Endothelial cell of umbilical vein (primary cell): Measurements from ENCODE around the gene DYRK1A. TPM values are rescaled to one million over a fixed set of nuclear protein-coding genes. Genes with fewer than 3 reads are reported as not detected.
"Not testable (repeated sequence)": the region's sequence is repeated elsewhere in the genome, so short reads cannot be mapped to it uniquely, and the experiment has no call there.

ENCODE experiments used
- BruUV-seq: library from RNA; stranded (reverse); fragments of 400-500 nt; replicated peaks from 2 replicates; lab custom pipeline; 2021; lab: Mats Ljungman, UMichigan
- CTCF ChIA-PET: fragments of 300-600, 350-600 bp; sonication (Branson Sonifier 250); formaldehyde crosslinking; loops from one replicate; lab custom pipeline; 2021; ENCODE audit warnings: antibody characterized with exemption, inconsistent platforms; lab: Charles Lee
- POLR2A ChIA-PET: fragments of 300-600, 350-600 bp; sonication (Branson Sonifier 250); formaldehyde crosslinking; loops from one replicate; lab custom pipeline; 2021; ENCODE audit warnings: antibody characterized with exemption, inconsistent platforms; lab: Charles Lee
- DNase-seq: peaks from one replicate; pipeline ENCODE4 v3.0.0-alpha.2; 2011; ENCODE audit warnings: low read depth, low spot score
- FAIRE-seq: peaks from 2 replicates; lab custom pipeline; 2011; peaks lifted over from hg19 to GRCh38; lab: Jason Lieb, UNC
- H2AFZ ChIP-seq: 2 replicates; pipeline ENCODE4 v1.6.0; 2012; ENCODE audit warnings: low read depth, low read length, control low read depth, inconsistent platforms
- H3K27ac ChIP-seq: 2 replicates; pipeline ENCODE4 v1.5.1; 2011; ENCODE audit warnings: low read depth, mild to moderate bottlenecking, control low read depth, low read length, moderate library complexity; ENCODE audit not compliant: insufficient read depth
- H3K27me3 ChIP-seq, 2 experiments: 2 replicates each; pipeline versions ENCODE4 v1.6.0 to v1.6.1; 2011; ENCODE audit warnings: low read length in 2 of 2, mixed read lengths in 1 of 2; ENCODE audit not compliant: control insufficient read depth in 2 of 2, insufficient read depth in 2 of 2
- H3K36me3 ChIP-seq, 2 experiments: 2 replicates in 1 of 2; 3 replicates in 1 of 2; pipeline ENCODE4 v1.5.1; 2011; ENCODE audit warnings: low read length in 2 of 2, mild to moderate bottlenecking in 1 of 2, moderate library complexity in 1 of 2; ENCODE audit not compliant: control insufficient read depth in 2 of 2, insufficient read depth in 2 of 2; ENCODE audit errors: extremely low read depth in 1 of 2
- H3K4me1 ChIP-seq: 3 replicates; pipeline ENCODE4 v1.5.1; 2011; ENCODE audit warnings: mild to moderate bottlenecking, low read length; ENCODE audit not compliant: control insufficient read depth, insufficient read depth; ENCODE audit errors: extremely low read depth
- H3K4me2 ChIP-seq: 2 replicates; pipeline ENCODE4 v1.6.1; 2011; ENCODE audit warnings: low read length, control low read depth, mixed read lengths; ENCODE audit not compliant: insufficient read depth
- H3K4me3 ChIP-seq, 3 experiments: fragments of 200-600 bp in 1 of 3; sonication (generic), shearing (Covaris generic) in 1 of 3; replicated peaks in 1 of 3; 2 replicates each; pipeline ENCODE4 v1.5.1; 2011 to 2016; ENCODE audit warnings: control low read depth in 3 of 3, low read length in 3 of 3, mild to moderate bottlenecking in 2 of 3, inconsistent platforms in 1 of 3, low read depth in 1 of 3, moderate library complexity in 1 of 3; ENCODE audit not compliant: insufficient read depth in 1 of 3
- H3K79me2 ChIP-seq: 2 replicates; pipeline ENCODE4 v1.6.0; 2012; ENCODE audit warnings: low read length, inconsistent platforms; ENCODE audit not compliant: control insufficient read depth, insufficient read depth
- H3K9ac ChIP-seq: replicated peaks from 2 replicates; pipeline ENCODE3; 2011; ENCODE audit warnings: low read length, control low read depth; ENCODE audit not compliant: insufficient read depth; ENCODE audit errors: extremely low read depth
- H3K9me1 ChIP-seq: replicated peaks from 3 replicates; pipeline ENCODE4 v1.6.0; 2011; ENCODE audit warnings: mild to moderate bottlenecking, low read length; ENCODE audit not compliant: control insufficient read depth, insufficient read depth; ENCODE audit errors: extremely low read depth
- H3K9me3 ChIP-seq: replicated peaks from 2 replicates; pipeline ENCODE4 v1.5.1; 2012; ENCODE audit warnings: low read length, inconsistent platforms; ENCODE audit not compliant: control insufficient read depth, insufficient read depth
- H4K20me1 ChIP-seq: replicated peaks from 2 replicates; pipeline ENCODE3; 2011; ENCODE audit warnings: mild to moderate bottlenecking, low read length; ENCODE audit not compliant: control insufficient read depth, insufficient read depth; ENCODE audit errors: extremely low read depth
- EZH2 ChIP-seq: IDR thresholded peaks from 2 replicates; pipeline ENCODE4 v1.6.1; 2012; ENCODE audit warnings: borderline replicate concordance, low read depth, mild to moderate bottlenecking, moderate library complexity, low read length, inconsistent platforms; ENCODE audit not compliant: severe bottlenecking
- FOS ChIP-seq: IDR thresholded peaks from 2 replicates; pipeline ENCODE4 v1.6.1; 2011; ENCODE audit warnings: mild to moderate bottlenecking, low read length, moderate library complexity, borderline replicate concordance; ENCODE audit not compliant: insufficient read depth
- GATA2 ChIP-seq: IDR thresholded peaks from 2 replicates; pipeline ENCODE4 v1.7.0; 2011; ENCODE audit warnings: low read depth, mild to moderate bottlenecking, moderate library complexity, mixed read lengths, low read length; ENCODE audit not compliant: insufficient read length, insufficient read depth
- JUN ChIP-seq: IDR thresholded peaks from 2 replicates; pipeline ENCODE4 v1.6.1; 2011; ENCODE audit warnings: borderline replicate concordance, low read depth; ENCODE audit not compliant: insufficient read length, insufficient read depth
- MYC ChIP-seq: IDR thresholded peaks from one replicate; pipeline ENCODE4 v1.6.1; 2011; ENCODE audit warnings: mild to moderate bottlenecking, low read depth, low read length
- POLR2A ChIP-seq: IDR thresholded peaks from 2 replicates; pipeline ENCODE4 v1.6.1; 2012; ENCODE audit warnings: low read depth, mild to moderate bottlenecking, control low read depth, low read length
- POLR2AphosphoS5 ChIP-seq: IDR thresholded peaks from 2 replicates; pipeline ENCODE4 v1.6.1; 2012; ENCODE audit warnings: low read depth, mild to moderate bottlenecking, control low read depth, low read length, moderate library complexity; ENCODE audit not compliant: insufficient read depth
- dilution Hi-C: fragments of 300-500 bp; cut with MboI; formaldehyde crosslinking; loops from one replicate; pipeline ENCODE4 v1.15.0; 2019; ENCODE audit warnings: low sequenced_read_pairs; ENCODE audit not compliant: extremely low pct_ligation_motif_present
- intact Hi-C: fragments of 100-400 bp; cut with micrococcal nuclease; formaldehyde crosslinking; loops from one replicate; pipeline ENCODE4 v1.10.0; 2022
- polyA plus RNA-seq, 4 experiments: library from polyadenylated mRNA; depleted of rRNA in 3 of 4; stranded (reverse) in 3 of 4; unstranded in 1 of 4; fragments of >200 nt; gene quantifications; 2 replicates each; pipeline versions ENCODE4 v1.2.1 to v1.2.3, GENCODE V29; 2011 to 2012; ENCODE audit warnings: missing spikeins in 1 of 4
- total RNA-seq: library from RNA; stranded (reverse); gene quantifications from 2 replicates; pipeline ENCODE4 v1.2.3, GENCODE V29; 2021
- TF ChIP-seq, protein P1 (sequence below), 2 donors: IDR thresholded peaks; 1 replicate in 1 of 2; 2 replicates in 1 of 2; pipeline ENCODE4 v1.5.1; 2011; ENCODE audit warnings: low read length in 2 of 2, mild to moderate bottlenecking in 2 of 2, moderate library complexity in 2 of 2, control low read depth in 1 of 2, inconsistent platforms in 1 of 2, low read depth in 1 of 2; ENCODE audit not compliant: insufficient read depth in 1 of 2; ENCODE audit errors: extremely low read depth in 1 of 2
- TF ChIP-seq, protein P2 (sequence below): IDR thresholded peaks from 2 replicates; pipeline ENCODE4 v1.6.1; 2011; ENCODE audit not compliant: insufficient read depth, insufficient read length

DYRK1A gene
- total and polyA plus RNA-seq, 2 donors (not counting 3 experiments of a cell fraction or from before 2014, with no cell fraction given): 51.8 to 53.7 TPM

DNA sequence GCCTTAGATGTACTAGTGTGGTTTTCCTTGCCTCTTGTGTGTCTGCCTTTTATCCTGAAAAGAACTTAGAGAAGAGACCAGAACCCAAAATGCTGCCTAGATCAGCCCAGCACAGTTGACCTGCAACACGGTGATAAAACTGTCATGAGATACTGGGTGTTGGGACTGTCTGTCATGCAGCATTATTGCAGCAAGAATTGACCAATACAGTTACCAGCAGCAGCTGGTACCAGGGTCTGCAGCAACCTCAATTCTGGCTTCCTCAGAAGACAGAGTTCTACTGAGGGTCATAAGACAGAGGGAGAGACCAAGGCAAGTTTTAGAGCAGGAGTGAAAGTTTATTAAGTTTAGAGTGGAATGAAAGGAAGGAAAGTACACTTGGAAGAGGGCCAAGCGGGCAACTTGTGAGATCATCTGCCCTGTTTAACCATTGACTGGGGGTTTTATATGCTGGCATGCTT, 182.0 kb downstream of the DYRK1A start:
- Histone ChIP-seq H3K4me1 (peaks cover 22% of the 10 kb centered on the region), H3K4me3 (no peak overlapping the region), H3K79me2 (no peaks in the 10 kb centered on the region), H3K36me3 (no peaks in the 10 kb centered on the region), H3K9me1 (no peaks in the 10 kb centered on the region), H3K27me3 (no peaks in the 10 kb centered on the region), H3K4me2 (no peak overlapping the region), H3K9ac (no peak overlapping the region), H3K9me3 (no peaks in the 10 kb centered on the region), H2AFZ (no peak overlapping the region), H3K27ac (no peak overlapping the region), H4K20me1 (no peaks in the 10 kb centered on the region)
- POLR2A ChIA-PET: no interaction called here
- DNase-seq (peak; percentile 33), FAIRE-seq (no peak)
- CTCF ChIA-PET: no interaction called here
- dilution Hi-C loops: no loop called here
- no TSS peak for BruUV-seq
- TF ChIP-seq EZH2 (no peak), POLR2AphosphoS5 (no peak), JUN (no peak), GATA2 (no peak), POLR2A (no peak), MYC (no peak), FOS (no peak)
- TF ChIP-seq, protein P1, sequence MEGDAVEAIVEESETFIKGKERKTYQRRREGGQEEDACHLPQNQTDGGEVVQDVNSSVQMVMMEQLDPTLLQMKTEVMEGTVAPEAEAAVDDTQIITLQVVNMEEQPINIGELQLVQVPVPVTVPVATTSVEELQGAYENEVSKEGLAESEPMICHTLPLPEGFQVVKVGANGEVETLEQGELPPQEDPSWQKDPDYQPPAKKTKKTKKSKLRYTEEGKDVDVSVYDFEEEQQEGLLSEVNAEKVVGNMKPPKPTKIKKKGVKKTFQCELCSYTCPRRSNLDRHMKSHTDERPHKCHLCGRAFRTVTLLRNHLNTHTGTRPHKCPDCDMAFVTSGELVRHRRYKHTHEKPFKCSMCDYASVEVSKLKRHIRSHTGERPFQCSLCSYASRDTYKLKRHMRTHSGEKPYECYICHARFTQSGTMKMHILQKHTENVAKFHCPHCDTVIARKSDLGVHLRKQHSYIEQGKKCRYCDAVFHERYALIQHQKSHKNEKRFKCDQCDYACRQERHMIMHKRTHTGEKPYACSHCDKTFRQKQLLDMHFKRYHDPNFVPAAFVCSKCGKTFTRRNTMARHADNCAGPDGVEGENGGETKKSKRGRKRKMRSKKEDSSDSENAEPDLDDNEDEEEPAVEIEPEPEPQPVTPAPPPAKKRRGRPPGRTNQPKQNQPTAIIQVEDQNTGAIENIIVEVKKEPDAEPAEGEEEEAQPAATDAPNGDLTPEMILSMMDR (IDR thresholded peaks at IDR 0.05; ENCODE audit: extremely low read depth in 1 of 2, insufficient read depth in 1 of 2, low read depth in 1 of 2, low read length in 2 of 2): no peak
- TF ChIP-seq, protein P2, sequence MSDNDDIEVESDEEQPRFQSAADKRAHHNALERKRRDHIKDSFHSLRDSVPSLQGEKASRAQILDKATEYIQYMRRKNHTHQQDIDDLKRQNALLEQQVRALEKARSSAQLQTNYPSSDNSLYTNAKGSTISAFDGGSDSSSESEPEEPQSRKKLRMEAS: no peak
- intact Hi-C loops: no loop called here

DNA sequence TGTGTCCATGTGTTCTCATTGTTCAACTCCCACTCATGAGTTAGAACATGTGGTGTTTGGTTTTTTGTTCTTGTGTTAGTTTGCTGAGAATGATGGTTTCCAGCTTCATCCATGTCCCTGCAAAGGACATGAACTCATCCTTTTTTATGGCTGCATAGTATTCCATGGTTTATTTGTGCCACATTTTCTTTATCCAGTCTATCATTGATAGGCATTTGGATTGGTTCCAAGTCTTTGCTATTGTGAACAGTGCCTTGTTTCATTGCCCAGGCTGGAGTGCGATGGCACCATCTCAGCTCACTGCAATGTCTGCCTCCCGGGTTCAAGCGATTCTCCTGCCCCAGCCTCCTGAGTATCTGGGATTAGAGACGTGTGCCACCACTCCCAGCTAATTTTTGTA, 183.2 kb downstream of the DYRK1A start:
- not testable (repeated sequence) for FAIRE-seq, H3K27ac ChIP-seq

More for the DNA sequence above, 183.2 kb downstream of the DYRK1A start:
- DNase-seq, H3K4me3 ChIP-seq, H3K27me3 ChIP-seq, POLR2A ChIA-PET, H3K9me3 ChIP-seq, dilution Hi-C loops, H4K20me1 ChIP-seq, H3K4me2 ChIP-seq, H3K9me1 ChIP-seq, intact Hi-C loops, BruUV-seq, CTCF ChIA-PET, H3K79me2 ChIP-seq, H3K9ac ChIP-seq, H2AFZ ChIP-seq, H3K36me3 ChIP-seq: not testable (repeated sequence)
- peaks cover 22% of the 10 kb centered on the region for H3K4me1 ChIP-seq
